Gastroesophageal sphincter (tissue), 3 donors: Measurements from ENCODE around the gene LRRTM3.

ENCODE experiments used
- CTCF ChIP-seq, 4 experiments: fragments of 200-600 bp in 2 of 4; fragments of 450-650 bp in 2 of 4; sonication (generic) in 1 of 4; IDR thresholded peaks; one replicate each; pipeline ENCODE4 v1.5.1; 2017 to 2019; ENCODE audit warnings: antibody characterized with exemption in 4 of 4, mild to moderate bottlenecking in 2 of 4, moderate library complexity in 2 of 4
- POLR2AphosphoS5 ChIP-seq: sonication (generic); formaldehyde crosslinking; IDR thresholded peaks from one replicate; pipeline ENCODE4 v1.6.1; 2017; ENCODE audit warnings: antibody characterized with exemption

DNA sequence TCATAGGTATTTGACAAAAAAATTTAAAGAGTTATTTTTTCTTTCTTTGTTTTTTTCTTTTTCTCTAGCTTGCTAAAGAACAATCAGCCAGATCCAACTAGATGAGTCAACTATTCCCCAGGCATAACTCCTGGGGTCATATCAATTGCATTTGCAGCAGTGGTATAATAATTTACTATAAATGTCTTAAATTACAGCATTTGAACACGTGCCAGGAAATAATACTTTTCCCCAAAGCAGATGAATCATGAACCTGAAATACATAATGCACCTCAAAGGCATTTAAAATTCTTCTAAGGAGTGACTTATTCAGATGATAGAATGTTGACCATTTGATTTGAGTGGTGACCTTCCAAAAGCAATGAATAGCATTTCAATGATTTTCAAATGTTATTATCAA, 190.1 kb downstream of the LRRTM3 start:
- TF ChIP-seq CTCF (IDR thresholded peaks at IDR 0.05) (no peak), POLR2AphosphoS5 (no peak)
